NCI-H748 (cell line): ENCODE measurements around the gene PLSCR5.
A peak's percentile ranks its signal among the peaks of the same experiment; 100 is the strongest.

Experiments
- DNase-seq: peaks from one replicate; lab custom pipeline; 2025; ENCODE audit not compliant: unreplicated experiment; lab: John Stamatoyannopoulos, UW

The PLSCR5 gene

GRCh38 chr3:146544929-146545528, 60.1 kb downstream of the PLSCR5 start:
- DNase-seq, result no peak

GRCh38 chr3:146544002-146544928, 60.9 kb downstream of the PLSCR5 start, which contains the start of gene PLSCR1:
Gene PLSCR1, minus strand, starts transcription at chr3:146544607. Its CDS starts 8,055 bp downstream, at chr3:146536552.
- peak; percentile 83 for DNase-seq

GRCh38 chr3:146543461-146544001, 61.6 kb downstream of the PLSCR5 start:
- no peak for DNase-seq

GRCh38 chr3:146542978-146543377, 62.2 kb downstream of the PLSCR5 start:
- DNase-seq, result no peak

- no peak for DNase-seq
Observed at GRCh38 chr3:146542179-146542578, 63.0 kb downstream of the PLSCR5 start.

GRCh38 chr3:146540978-146541377, 64.2 kb downstream of the PLSCR5 start:
- DNase-seq, result no peak

- DNase-seq, result no peak
Observed at GRCh38 chr3:146540236-146540635, 64.9 kb downstream of the PLSCR5 start.

GRCh38 chr3:146539315-146539714, 65.8 kb downstream of the PLSCR5 start:
- DNase-seq, result no peak

- no peak for DNase-seq
Observed at GRCh38 chr3:146537603-146538002, 67.5 kb downstream of the PLSCR5 start.

- no peak for DNase-seq
Observed at GRCh38 chr3:146536681-146537080, 68.5 kb downstream of the PLSCR5 start.
